PC-9 (cell line): ENCODE results near the gene CEP41.

Experiments
- CTCF ChIP-seq: fragments of 200-600 bp; sonication (generic); conservative IDR thresholded peaks from 2 replicates; pipeline ENCODE4 v1.6.1; 2017; ENCODE audit warnings: mixed run types, antibody characterized with exemption, mild to moderate bottlenecking, moderate library complexity
- EZH2 ChIP-seq: fragments of 200-600 bp; sonication (generic); IDR thresholded peaks from 2 replicates; pipeline ENCODE4 v1.8.0; 2017; ENCODE audit warnings: antibody characterized with exemption, low read depth

GRCh38 chr7:130388671-130389070 is 52.1 kb downstream of the CEP41 start:
- TF ChIP-seq CTCF (no peak), EZH2 (no peak)
